Middle frontal gyrus (tissue), 1 donor: ENCODE data around the gene TMEM198.

Experiments used
- DNase-seq: peaks from one replicate; pipeline ENCODE4 v3.0.0-alpha.2; 2015; ENCODE audit warnings: low spot score; ENCODE audit errors: extremely low spot score

TMEM198 gene

GRCh38 chr2:219561179-219562048 lies 17.6 kb downstream of the TMEM198 start:
- no peak for DNase-seq

- no peak for DNase-seq
Observed at GRCh38 chr2:219562049-219563020, 18.5 kb downstream of the TMEM198 start.

GRCh38 chr2:219563271-219563928 lies 19.6 kb downstream of the TMEM198 start:
- DNase-seq, result no peak

- no peak for DNase-seq
Observed at GRCh38 chr2:219565130-219566080, 21.6 kb downstream of the TMEM198 start.

DNA sequence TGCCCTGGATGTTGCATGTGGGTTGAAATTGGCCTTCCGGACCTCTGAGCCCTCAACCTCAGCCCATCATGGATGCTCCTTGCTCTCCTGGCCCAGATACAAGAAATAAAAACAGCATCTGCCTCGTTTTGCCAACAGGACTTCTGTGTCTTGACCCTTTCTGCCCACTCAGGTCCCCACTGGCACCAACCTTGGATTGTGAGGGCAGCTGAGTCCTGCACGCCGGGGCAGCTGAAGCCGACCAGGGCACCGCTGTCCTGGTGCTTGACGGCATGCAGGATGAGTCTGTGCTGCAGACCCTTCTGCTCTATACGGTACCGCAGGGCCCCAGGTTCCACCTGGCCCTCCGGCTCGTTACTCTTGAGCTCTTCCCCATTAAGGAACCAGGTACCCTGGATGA lies 22.8 kb downstream of the TMEM198 start:
- DNase-seq, result no peak

DNA sequence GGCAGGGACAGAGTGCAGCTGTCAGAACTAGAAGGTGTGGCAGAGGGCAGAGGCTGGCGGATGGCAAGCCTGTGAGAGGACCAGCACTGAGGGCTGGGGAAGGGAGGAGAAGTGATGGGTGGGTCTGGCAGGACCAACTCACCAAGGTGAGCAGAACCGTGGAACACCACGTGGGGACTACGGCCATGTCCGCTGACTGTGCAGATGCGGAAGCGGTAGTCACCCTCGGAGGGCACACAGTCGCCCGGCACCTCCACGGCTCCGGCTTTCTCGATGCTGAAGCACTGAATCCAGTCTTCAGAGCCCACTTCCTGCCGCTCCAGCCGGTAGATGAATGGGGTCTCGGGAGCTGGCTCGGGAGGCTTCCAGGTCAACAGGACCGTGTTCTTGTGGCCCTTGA lies 23.3 kb downstream of the TMEM198 start:
- DNase-seq, result no peak

DNA sequence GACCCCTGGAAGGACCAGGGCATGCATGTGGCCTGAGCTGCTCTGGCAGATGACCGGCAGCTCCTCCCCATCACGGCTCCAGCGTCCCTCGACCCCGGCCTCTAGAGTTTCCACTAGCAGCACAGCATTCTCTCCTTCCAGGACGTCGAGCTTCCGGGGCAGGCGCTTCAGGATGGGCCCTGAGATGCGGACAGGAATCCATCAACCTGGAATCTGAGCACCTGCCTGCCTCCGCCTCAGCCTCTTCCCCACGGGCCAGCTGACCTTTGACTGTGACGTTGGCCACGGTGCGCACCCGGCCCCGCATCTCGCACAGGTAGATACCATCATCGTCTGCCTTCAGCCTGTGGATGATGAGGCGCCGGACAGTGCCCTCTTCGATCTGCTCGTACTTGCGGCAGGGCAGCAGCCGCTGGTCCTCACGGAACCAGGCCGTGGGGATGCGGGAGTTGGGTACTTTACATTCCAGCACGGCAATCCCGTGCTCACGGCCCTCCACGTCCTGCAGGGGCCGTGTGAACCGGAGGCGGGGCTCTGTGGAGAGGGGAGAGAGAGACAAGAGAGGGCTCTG lies 24.0 kb downstream of the TMEM198 start:
- DNase-seq, result no peak

GRCh38 chr2:219569041-219569440 lies 25.2 kb downstream of the TMEM198 start:
- no peak for DNase-seq

- no peak for DNase-seq
Observed at GRCh38 chr2:219569635-219570034, 25.8 kb downstream of the TMEM198 start.

DNA sequence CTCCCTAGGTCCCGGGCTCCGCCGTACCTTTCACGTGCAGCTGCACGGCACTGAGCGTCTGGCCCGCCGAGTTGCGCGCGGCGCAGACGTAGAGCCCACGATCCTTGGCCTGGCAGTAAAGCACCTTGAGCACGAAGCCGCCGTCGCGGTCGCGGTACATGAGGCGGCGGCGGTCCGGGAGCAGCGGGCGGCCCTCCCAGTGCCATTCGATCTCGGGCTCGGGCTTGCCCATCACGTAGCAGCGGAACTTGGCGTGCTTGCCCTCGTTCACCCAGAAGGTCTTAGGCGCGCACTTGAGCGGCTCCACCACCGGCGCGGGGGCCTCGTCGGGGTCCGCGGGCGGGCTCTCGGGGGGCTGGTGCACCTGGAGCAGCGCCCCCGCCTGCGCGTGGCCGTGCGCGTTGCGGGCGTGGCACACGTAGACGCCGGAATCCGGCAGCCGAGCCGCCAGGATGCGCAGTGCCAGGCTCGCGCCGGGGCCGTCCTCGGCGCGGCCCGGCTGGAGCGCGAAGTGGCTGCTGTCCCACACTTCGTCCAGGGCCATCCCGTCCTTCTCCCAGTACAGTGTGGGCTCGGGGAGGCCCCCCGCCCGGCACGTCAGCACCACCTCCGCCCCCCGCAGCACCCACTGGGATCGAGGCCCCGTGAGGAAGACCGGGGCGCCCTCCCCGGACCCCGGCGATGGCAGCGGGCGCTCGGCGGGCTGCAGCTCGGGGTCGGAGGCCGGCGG lies 26.5 kb downstream of the TMEM198 start:
- no peak for DNase-seq

DNA sequence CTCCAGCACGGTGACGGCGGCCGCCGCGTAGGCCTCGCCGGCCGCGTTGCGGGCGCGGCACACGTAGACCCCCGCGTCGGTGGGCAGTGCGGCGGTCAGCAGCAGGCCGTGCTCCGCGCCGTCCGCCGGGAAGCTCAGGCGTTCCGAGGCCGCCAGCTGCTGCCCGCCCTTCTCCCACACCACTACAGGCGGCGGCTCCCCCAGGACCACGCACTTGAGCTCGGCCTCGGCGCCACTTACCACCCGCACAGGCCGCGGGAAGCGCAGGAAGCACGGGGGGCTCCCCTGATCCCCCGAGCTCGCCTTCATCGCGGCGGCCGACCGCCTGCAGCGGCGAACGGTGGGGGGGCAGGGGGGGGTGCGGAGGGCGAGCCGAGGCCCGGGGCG lies 27.1 kb downstream of the TMEM198 start:
- DNase-seq, result no peak

DNA sequence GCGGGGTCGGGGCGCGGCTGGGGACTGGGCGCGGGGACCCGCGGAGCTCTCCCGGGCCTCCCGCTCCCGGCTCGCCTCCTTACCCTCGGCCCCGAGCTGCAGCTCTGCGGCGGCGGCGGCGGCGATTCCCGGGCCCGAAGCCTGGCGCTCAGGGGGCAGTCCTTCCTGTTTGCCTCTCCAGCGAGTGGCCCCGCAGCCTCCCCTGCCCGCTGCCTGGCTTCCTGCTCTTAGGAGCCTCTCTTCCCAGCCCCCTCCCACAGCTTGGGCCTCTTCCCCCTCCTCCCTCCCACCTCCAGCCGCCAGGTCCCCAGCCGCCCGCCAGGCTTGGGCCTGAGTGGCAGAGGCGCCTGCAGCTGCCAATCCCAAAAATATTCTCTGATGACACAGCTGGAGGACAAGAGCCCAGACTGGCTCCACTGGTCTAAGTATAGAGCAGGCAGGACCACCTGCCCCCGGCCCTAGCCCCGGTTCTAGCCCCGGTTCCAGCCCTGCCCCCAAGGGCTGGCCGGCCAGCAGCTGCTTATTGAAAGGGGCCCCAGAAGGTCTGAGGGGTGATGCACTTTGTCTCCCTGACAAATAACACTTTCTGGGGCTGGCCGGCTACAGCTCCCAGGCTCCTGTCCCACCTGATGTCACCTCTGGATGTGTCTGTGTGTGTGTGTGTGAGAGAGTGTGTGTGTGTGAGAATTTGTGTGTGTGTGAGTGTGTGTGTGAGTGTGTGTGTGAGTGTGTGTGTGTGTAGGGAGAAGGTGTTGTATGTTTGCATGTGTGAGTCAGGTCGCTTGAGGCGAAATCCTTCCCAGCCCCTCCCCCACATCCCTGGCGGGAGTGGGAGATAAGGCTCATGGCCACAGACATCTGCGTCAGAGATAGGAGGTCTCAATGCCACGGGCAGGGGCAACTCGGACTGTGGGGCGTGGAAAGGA lies 27.7 kb downstream of the TMEM198 start, which contains the start of gene OBSL1:
TSS of gene OBSL1 (minus strand) at position 229 of the 926 bp plus-strand sequence. CDS start 307 bp downstream, outside the sequence.
- DNase-seq, result no peak

GRCh38 chr2:219572237-219573001 lies 28.6 kb downstream of the TMEM198 start, which contains the start of gene INHA:
Gene INHA, plus strand, starts transcription at chr2:219572310. Its CDS starts 65 bp downstream, at chr2:219572375.
- DNase-seq, result no peak

DNA sequence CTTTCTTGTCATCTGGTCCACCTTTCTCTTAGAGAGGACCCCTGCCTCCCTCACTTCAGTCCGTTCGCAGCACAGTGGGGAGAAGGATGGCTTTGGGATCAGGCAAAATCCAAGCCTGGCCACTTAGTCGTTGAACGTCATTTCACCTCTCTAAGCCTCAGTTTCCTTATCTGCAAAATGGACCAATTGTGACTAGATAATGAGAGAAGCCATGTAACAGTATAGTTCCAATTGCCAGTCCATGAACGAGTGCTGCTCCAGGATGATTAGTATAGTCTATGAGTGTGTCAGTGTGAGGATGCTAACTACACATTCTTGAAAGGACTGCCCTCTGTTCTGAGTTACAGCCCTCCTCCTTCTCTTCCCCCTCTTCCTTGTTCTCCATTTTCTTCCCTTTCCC lies 29.3 kb downstream of the TMEM198 start:
- no peak for DNase-seq

DNA sequence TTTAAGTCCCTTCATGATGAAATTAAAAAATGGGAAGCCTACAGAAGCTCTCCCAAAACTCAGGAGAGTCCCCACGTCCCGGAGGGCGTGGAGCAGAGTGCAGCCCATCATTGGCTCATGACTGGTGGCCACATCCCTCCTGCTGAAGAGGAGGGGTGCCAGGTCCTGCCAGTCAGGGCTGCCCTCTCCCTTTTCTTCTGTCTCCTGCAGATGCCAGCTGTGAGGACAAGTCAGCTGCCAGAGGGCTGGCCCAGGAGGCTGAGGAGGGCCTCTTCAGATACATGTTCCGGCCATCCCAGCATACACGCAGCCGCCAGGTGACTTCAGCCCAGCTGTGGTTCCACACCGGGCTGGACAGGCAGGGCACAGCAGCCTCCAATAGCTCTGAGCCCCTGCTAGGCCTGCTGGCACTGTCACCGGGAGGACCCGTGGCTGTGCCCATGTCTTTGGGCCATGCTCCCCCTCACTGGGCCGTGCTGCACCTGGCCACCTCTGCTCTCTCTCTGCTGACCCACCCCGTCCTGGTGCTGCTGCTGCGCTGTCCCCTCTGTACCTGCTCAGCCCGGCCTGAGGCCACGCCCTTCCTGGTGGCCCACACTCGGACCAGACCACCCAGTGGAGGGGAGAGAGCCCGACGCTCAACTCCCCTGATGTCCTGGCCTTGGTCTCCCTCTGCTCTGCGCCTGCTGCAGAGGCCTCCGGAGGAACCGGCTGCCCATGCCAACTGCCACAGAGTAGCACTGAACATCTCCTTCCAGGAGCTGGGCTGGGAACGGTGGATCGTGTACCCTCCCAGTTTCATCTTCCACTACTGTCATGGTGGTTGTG lies 30.9 kb downstream of the TMEM198 start:
- no peak for DNase-seq
